Trophoblast cell (in vitro differentiated cells and primary cell): ENCODE data around the gene ORM2.
A peak's percentile ranks its signal among the peaks of the same experiment; 100 is the strongest.
"Not testable (repeated sequence)": the region's sequence is repeated elsewhere in the genome, so short reads cannot be mapped to it uniquely, and the experiment has no call there.

ENCODE experiments used
- DNase-seq, 2 donors: peaks; one replicate each; pipeline ENCODE4 v3.0.0-alpha.2; 2016
- H2AFZ ChIP-seq: 2 replicates; pipeline ENCODE4 v1.6.1; 2013; ENCODE audit warnings: low read length, moderate library complexity, mild to moderate bottlenecking; ENCODE audit not compliant: insufficient read depth, poor library complexity
- H2AK5ac ChIP-seq: 2 replicates; pipeline ENCODE4 v1.6.1; 2013; ENCODE audit warnings: mild to moderate bottlenecking, low read length
- H2BK120ac ChIP-seq: 2 replicates; pipeline ENCODE4 v1.6.1; 2013; ENCODE audit warnings: low read length, mild to moderate bottlenecking, moderate library complexity; ENCODE audit not compliant: insufficient read depth, poor library complexity
- H2BK12ac ChIP-seq: 2 replicates; pipeline ENCODE4 v1.6.1; 2013; ENCODE audit warnings: mild to moderate bottlenecking, low read length, moderate library complexity
- H2BK5ac ChIP-seq: 2 replicates; pipeline ENCODE4 v1.6.1; 2013; ENCODE audit warnings: low read length, low read depth, moderate library complexity, mild to moderate bottlenecking; ENCODE audit not compliant: poor library complexity
- H3K14ac ChIP-seq: 2 replicates; pipeline ENCODE4 v1.6.1; 2013; ENCODE audit warnings: mild to moderate bottlenecking, low read length
- H3K18ac ChIP-seq: 2 replicates; pipeline ENCODE4 v1.6.1; 2013; ENCODE audit warnings: mild to moderate bottlenecking, low read length
- H3K23ac ChIP-seq: 2 replicates; pipeline ENCODE4 v1.6.1; 2013; ENCODE audit warnings: low read length
- H3K27ac ChIP-seq: 2 replicates; pipeline ENCODE4 v1.5.1; 2013; ENCODE audit warnings: low read depth, mild to moderate bottlenecking, inconsistent platforms, low read length, moderate library complexity
- H3K27me3 ChIP-seq: 2 replicates; pipeline ENCODE4 v1.6.1; 2013; ENCODE audit warnings: inconsistent platforms, mild to moderate bottlenecking, low read length, moderate library complexity; ENCODE audit not compliant: insufficient read depth
- H3K36me3 ChIP-seq, 2 experiments: 1 replicate in 1 of 2; 2 replicates in 1 of 2; pipeline ENCODE4 v1.6.1; 2013; ENCODE audit warnings: low read length in 2 of 2, mild to moderate bottlenecking in 2 of 2, moderate library complexity in 1 of 2; ENCODE audit not compliant: insufficient read depth in 2 of 2, control insufficient read depth in 1 of 2
- H3K4ac ChIP-seq: 2 replicates; pipeline ENCODE4 v1.6.1; 2013; ENCODE audit warnings: low read depth, mild to moderate bottlenecking, low read length, moderate library complexity
- H3K4me1 ChIP-seq, 2 experiments: 1 replicate in 1 of 2; 2 replicates in 1 of 2; pipeline ENCODE4 v1.6.1; 2013; ENCODE audit warnings: low read length in 2 of 2, mild to moderate bottlenecking in 2 of 2, moderate library complexity in 1 of 2; ENCODE audit not compliant: insufficient read depth in 2 of 2, control insufficient read depth in 1 of 2
- H3K4me2 ChIP-seq: 2 replicates; pipeline ENCODE4 v1.6.1; 2013; ENCODE audit warnings: inconsistent platforms, mild to moderate bottlenecking, low read length, moderate library complexity
- H3K4me3 ChIP-seq: 2 replicates; pipeline ENCODE4 v1.5.1; 2013; ENCODE audit warnings: mild to moderate bottlenecking, low read depth, low read length, inconsistent platforms
- H3K79me1 ChIP-seq: one replicate; pipeline ENCODE4 v1.6.1; 2013; ENCODE audit warnings: low read length
- H3K79me2 ChIP-seq: 2 replicates; pipeline ENCODE4 v1.6.1; 2013; ENCODE audit warnings: low read length, mild to moderate bottlenecking; ENCODE audit not compliant: control insufficient read depth, insufficient read depth, poor library complexity
- H3K9ac ChIP-seq: 2 replicates; pipeline ENCODE4 v1.6.1; 2013; ENCODE audit warnings: mild to moderate bottlenecking, low read length
- H3K9me3 ChIP-seq: 2 replicates; pipeline ENCODE4 v1.6.1; 2013; ENCODE audit warnings: low read depth, mild to moderate bottlenecking, control low read depth, inconsistent platforms, low read length; ENCODE audit not compliant: insufficient read depth
- H4K12ac ChIP-seq: 2 replicates; pipeline ENCODE4 v1.6.1; 2013; ENCODE audit warnings: low read depth, mild to moderate bottlenecking, low read length, moderate library complexity
- H4K8ac ChIP-seq: 2 replicates; pipeline ENCODE4 v1.6.1; 2013; ENCODE audit warnings: low read depth, mild to moderate bottlenecking, low read length, moderate library complexity
- H4K91ac ChIP-seq: one replicate; pipeline ENCODE4 v1.6.1; 2013; ENCODE audit warnings: low read depth, mild to moderate bottlenecking, low read length, moderate library complexity
- WGBS: extraction: QIAGEN DNeasy Blood & Tissue Kit; methylation state at CpG from one replicate; pipeline ENCODE4 v1.1.7; 2013; ENCODE audit warnings: missing lambda C conversion rate; ENCODE audit not compliant: insufficient read length, insufficient coverage; ENCODE audit errors: extremely low coverage; 5-methylcytosine and 5-hydroxymethylcytosine counted together

Gene ORM2

DNA sequence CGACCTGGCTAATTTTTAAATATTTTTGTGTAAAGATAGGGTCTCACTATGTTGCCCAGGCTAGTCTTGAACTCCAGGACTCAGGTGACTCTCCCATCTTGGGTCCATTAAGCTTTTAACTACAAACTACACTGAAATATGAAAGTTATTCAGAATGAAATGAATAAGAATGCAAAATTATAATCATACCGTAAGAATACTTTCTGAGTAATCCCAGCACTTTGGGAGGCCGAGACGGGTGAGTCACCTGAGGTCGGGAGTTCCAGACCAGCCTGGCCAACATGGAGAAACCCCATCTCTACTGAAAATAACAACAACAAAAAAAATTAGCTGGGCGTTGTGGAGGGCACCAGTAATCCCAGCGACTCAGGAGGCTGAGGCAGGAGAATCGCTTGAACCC lies 7.9 kb upstream of the ORM2 start:
- Histone ChIP-seq H3K36me3 (no peaks in the 10 kb centered on the region), H4K91ac (no peak overlapping the region), H3K18ac (no peak overlapping the region), H3K79me2 (no peaks in the 10 kb centered on the region), H3K4me3 (no peak overlapping the region), H2BK5ac (no peak overlapping the region), H4K12ac (no peak overlapping the region), H3K9ac (no peak overlapping the region), H2BK120ac (no peak overlapping the region), H3K4me2 (no peak overlapping the region), H3K4ac (no peak overlapping the region), H2AFZ (no peak overlapping the region), H3K27me3 (no peaks in the 10 kb centered on the region), H3K79me1 (no peaks in the 10 kb centered on the region), H3K14ac (no peak overlapping the region), H3K4me1 (peaks cover 1 to 2% of the 10 kb centered on the region in 2 experiments), H4K8ac (no peak overlapping the region), H2BK12ac (no peak overlapping the region), H3K9me3 (no peaks in the 10 kb centered on the region), H3K23ac (no peak overlapping the region), H2AK5ac (no peak overlapping the region), H3K27ac (no peak overlapping the region)
- peak; percentile 63 to 70 for DNase-seq
- WGBS, result no CpG with 5 or more reads among the region's 8 CpGs

DNA sequence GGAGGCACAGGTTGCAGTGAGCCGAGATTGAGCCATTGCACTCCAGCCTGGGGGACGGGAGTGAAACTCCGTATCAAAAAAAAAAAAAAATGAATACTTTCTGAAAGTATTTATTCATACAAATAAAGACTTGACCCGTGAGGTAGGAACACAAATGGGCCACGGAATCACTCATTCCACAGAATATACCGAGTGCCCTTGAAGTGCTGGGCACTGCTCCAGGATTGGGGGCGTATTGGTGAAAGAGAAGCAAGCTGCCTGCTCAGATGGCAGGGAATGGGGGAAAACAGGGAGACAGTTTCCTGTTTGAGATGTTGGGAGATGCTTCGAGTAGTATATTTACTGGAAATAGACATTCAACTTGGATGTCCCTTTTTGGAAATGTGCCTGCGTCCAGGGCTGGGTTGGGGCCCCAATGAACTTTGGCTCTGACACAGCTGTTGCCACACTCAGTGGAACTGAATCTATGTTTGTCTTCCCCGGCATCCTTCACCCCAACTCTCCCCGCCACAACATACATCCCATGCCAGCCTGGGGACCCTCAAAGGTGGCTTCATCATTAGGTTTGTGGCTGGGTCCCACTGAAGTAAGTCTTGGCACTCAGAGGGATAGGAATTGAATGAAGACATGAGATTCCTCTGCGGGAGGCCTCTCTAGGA lies 7.4 kb upstream of the ORM2 start:
- not testable (repeated sequence) for DNase-seq, H3K14ac ChIP-seq, H3K4me3 ChIP-seq, H2AK5ac ChIP-seq, H3K79me1 ChIP-seq, H3K79me2 ChIP-seq, H3K18ac ChIP-seq, H3K9me3 ChIP-seq, H3K9ac ChIP-seq, H4K91ac ChIP-seq, H3K27me3 ChIP-seq, H3K36me3 ChIP-seq, H2BK12ac ChIP-seq, H3K4ac ChIP-seq, H2BK5ac ChIP-seq, H3K23ac ChIP-seq, H2AFZ ChIP-seq, H3K27ac ChIP-seq, H2BK120ac ChIP-seq, H4K12ac ChIP-seq, H3K4me2 ChIP-seq, H4K8ac ChIP-seq, H3K4me1 ChIP-seq
- WGBS, result no CpG with 5 or more reads among the region's 12 CpGs

DNA sequence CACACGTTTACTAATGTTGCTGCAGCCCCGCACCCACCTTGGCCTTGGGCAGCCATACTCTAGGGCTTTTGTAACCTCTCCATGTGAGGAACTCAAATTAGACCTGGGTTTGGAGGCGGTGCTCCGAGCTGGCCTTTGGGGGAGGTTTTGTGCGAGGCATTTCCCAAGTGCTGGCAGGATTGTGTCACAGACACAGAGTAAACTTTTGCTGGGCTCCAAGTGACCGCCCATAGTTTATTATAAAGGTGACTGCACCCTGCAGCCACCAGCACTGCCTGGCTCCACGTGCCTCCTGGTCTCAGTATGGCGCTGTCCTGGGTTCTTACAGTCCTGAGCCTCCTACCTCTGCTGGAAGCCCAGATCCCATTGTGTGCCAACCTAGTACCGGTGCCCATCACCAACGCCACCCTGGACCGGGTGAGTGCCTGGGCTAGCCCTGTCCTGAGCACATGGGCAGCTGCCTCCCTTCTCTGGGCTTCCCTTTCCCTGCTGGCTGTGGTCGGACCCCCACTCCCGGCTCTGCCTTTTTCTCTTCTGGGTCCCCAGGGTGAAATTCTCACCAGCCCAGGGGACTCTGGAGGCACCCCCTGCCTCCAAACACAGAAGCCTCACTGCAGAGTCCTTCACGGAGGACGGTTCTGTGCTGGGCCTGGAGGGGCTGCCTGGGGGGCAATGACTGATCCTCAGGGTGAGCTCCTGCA lies 6.7 kb upstream of the ORM2 start, which contains the start of gene ORM1:
TSS of gene ORM1 (plus strand) at position 268 of the 701 bp plus-strand sequence. CDS start at position 304, 36 bp downstream.
- H3K9me3 ChIP-seq, H3K4ac ChIP-seq, DNase-seq, H3K4me3 ChIP-seq, H3K4me1 ChIP-seq, H4K12ac ChIP-seq, H3K18ac ChIP-seq, H3K27ac ChIP-seq, H3K27me3 ChIP-seq, H3K14ac ChIP-seq, H2BK12ac ChIP-seq, H2AFZ ChIP-seq, H3K23ac ChIP-seq, H2BK5ac ChIP-seq, H2AK5ac ChIP-seq, H3K36me3 ChIP-seq, H4K8ac ChIP-seq, H4K91ac ChIP-seq, H3K79me2 ChIP-seq, H3K79me1 ChIP-seq, H3K4me2 ChIP-seq, H3K9ac ChIP-seq: not testable (repeated sequence)
- H2BK120ac ChIP-seq, result peak within 1 kb of the TSS; percentile 49
- WGBS, result no CpG with 5 or more reads among the region's 15 CpGs

- not testable (repeated sequence) for H3K9me3 ChIP-seq, H3K4me1 ChIP-seq, H3K23ac ChIP-seq, H4K8ac ChIP-seq, H2BK5ac ChIP-seq, H3K79me2 ChIP-seq, H3K4me2 ChIP-seq, H4K91ac ChIP-seq, H2AFZ ChIP-seq, H3K14ac ChIP-seq, H3K79me1 ChIP-seq, H3K4ac ChIP-seq, H4K12ac ChIP-seq, H3K27ac ChIP-seq, H2AK5ac ChIP-seq, H3K9ac ChIP-seq, H2BK12ac ChIP-seq, H3K18ac ChIP-seq, H3K27me3 ChIP-seq, DNase-seq, H3K4me3 ChIP-seq, H3K36me3 ChIP-seq
- WGBS, result no CpG with 5 or more reads among the region's 6 CpGs
- peak overlapping the region; percentile 49 for H2BK120ac ChIP-seq
These were observed 5.8 kb upstream of the ORM2 start for GRCh38 chr9:114323849-114324248.
